Stimulated activated CD4-positive, alpha-beta T cell treated with anti-CD3 and anti-CD28 coated beads, TNF-alpha, amount 100 ng/mL, for 24 hours (primary cell): ENCODE data around the gene ELP1.
A peak's percentile ranks its signal among the peaks of the same experiment; 100 is the strongest.
"Not testable (repeated sequence)": the region's sequence is repeated elsewhere in the genome, so short reads cannot be mapped to it uniquely, and the experiment has no call there.

ENCODE experiments used
- DNase-seq, 3 experiments: peaks; one replicate each; pipeline ENCODE4 v3.0.0-alpha.2; 2020; ENCODE audit warnings: low read depth in 3 of 3

ELP1 gene, protein sequence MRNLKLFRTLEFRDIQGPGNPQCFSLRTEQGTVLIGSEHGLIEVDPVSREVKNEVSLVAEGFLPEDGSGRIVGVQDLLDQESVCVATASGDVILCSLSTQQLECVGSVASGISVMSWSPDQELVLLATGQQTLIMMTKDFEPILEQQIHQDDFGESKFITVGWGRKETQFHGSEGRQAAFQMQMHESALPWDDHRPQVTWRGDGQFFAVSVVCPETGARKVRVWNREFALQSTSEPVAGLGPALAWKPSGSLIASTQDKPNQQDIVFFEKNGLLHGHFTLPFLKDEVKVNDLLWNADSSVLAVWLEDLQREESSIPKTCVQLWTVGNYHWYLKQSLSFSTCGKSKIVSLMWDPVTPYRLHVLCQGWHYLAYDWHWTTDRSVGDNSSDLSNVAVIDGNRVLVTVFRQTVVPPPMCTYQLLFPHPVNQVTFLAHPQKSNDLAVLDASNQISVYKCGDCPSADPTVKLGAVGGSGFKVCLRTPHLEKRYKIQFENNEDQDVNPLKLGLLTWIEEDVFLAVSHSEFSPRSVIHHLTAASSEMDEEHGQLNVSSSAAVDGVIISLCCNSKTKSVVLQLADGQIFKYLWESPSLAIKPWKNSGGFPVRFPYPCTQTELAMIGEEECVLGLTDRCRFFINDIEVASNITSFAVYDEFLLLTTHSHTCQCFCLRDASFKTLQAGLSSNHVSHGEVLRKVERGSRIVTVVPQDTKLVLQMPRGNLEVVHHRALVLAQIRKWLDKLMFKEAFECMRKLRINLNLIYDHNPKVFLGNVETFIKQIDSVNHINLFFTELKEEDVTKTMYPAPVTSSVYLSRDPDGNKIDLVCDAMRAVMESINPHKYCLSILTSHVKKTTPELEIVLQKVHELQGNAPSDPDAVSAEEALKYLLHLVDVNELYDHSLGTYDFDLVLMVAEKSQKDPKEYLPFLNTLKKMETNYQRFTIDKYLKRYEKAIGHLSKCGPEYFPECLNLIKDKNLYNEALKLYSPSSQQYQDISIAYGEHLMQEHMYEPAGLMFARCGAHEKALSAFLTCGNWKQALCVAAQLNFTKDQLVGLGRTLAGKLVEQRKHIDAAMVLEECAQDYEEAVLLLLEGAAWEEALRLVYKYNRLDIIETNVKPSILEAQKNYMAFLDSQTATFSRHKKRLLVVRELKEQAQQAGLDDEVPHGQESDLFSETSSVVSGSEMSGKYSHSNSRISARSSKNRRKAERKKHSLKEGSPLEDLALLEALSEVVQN (N-terminal part only)

GRCh38 chr9:108933718-108934322, at the start of gene ELP1:
Gene ELP1 (minus strand): TSS chr9:108934124. CDS start chr9:108931146, 2,978 bp downstream.
- peak; percentile 82 to 89 (median 83) for DNase-seq

DNA sequence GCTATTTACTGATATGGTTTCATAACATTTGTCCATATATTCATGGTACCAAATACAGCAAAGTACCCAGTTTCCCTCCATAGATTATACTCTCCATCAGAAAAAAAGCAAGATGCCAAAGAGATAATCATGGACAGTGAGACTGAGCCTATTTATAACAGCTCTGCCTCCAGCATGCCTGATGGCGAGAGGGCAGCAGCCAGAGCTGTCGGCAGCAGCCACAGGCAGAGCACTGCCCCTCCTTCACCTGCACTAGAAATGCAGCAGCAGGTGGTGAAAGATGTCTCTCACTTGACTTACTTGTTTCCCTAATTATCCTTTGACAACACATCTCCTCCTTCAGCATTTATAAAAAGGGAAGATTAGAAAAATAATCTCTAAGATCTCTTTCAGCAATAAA, 47.0 kb upstream of the ELP1 start:
- no peak for DNase-seq

GRCh38 chr9:108978205-108978604, 44.3 kb upstream of the ELP1 start:
- no peak for DNase-seq

GRCh38 chr9:108973895-108974294, 40.0 kb upstream of the ELP1 start:
- DNase-seq, result no peak

DNA sequence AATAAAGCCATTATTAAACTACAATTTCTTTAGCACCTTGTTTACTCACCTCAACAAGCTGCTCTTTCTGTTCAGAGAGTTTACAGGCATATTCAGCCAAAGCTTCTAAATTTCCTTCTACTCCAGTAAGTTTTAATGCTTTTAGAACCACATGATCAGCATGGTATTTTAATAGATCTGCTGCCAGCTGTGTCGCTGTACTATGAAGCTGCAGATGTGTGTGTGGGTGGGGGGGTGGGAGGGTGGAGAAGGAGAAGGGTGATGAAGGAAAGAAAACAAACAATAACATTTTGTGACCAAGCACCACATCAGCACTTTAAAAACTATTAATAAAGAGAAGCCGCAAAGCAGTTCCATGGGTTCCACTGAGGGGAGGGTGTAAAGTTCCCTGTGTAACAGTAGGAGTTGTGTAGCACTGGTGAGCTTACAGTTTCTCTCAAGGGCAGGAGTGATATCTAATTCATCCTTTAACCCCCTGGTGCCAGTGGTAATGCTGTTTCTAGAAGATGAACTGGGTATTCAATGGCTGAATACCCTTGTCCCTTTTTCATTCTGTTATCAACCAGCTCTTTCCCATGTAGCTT, 38.8 kb upstream of the ELP1 start:
- no peak for DNase-seq

DNA sequence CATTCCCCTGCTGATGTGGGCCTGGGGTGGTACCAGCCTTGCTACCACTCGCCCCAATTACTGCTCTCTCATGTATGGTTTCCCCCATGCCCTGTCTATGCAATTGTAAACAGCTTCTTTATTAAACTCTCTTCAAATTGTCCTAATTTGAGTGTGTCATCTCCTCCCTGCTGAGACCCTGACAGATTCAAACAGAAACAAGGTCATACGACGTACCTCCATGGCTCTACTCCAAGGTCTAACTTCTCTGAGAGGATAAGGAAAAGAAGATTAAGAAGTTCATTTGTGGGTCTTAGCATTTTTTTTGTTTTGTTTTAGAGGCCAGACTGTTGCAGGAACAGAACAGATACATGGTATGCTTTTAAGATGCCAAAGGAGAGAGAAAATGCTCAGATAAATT, 38.3 kb upstream of the ELP1 start:
- DNase-seq, result no peak

DNA sequence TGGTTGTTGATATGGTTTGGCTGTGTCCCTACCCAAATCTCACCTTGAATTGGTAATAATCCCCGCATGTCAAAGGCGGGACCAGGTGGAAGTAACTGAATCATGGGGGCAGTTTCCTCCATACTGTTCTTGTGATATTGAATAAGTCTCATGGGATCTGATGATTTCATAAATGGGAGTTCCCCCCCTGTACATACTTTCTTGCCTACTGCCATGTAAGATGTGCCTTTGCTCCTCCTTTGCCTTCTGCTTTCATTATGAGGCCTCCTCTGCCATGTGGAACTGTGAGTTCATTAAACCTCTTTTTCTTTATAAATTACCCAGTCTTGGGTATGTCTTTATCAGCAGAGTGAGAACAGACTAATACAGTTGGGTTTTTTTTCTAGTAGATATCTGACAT, 37.5 kb upstream of the ELP1 start:
- not testable (repeated sequence) for DNase-seq

GRCh38 chr9:108967916-108968315, 34.0 kb upstream of the ELP1 start:
- DNase-seq, result no peak

DNA sequence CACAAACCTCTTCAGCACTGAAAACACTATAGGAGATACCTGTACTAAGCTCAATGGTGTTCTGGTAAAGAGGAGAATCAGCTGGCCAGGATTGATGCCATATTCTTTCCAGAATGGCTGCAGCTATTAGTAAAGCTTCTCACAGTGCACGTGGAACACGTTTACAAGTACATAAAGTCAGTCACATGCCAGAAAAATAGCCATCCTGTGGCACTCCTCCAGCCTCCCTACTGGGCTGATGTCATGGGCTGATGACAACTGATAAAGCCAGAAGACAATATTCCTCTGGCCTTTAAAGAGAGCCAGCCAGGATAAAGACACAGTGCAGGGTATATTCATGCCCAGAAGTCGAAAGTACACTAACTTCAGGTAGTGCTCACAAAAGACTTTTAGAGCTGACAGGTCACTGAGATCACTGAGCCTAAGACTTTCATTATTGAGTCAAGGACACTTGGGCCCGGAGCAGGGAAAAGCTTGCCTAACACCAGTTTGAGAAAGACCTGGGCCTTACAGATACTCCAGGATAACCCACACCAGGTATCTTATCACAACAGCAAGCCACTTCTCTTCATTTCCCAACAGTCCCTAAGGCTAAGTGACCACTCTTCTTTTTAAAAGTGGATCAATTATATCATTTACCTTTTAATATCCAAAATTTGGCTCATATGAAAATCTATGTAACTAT, 29.7 kb upstream of the ELP1 start:
- DNase-seq, result no peak

DNA sequence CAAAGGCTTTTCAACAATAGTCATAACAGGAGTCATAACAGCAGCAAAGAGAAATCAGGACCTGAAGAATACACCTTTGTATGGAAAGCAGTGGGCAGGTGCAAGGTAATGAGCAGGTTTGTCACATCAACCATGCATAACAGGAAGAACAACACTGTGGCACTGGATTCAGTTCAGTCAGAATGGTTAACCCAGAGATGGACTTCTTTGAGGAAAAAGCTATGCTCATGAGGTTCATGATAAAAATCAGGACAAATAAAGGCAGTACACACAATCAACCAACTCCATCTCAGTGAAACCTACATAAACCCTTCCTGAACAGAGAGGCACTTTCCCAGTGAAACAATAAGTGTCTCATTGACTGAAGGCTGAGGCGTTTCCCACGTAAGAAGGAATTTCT, 27.2 kb upstream of the ELP1 start:
- DNase-seq, result no peak

GRCh38 chr9:108960331-108960730, 26.4 kb upstream of the ELP1 start:
- no peak for DNase-seq

GRCh38 chr9:108956631-108957026, 22.7 kb upstream of the ELP1 start:
- DNase-seq, result no peak

- DNase-seq, result no peak
Measured at GRCh38 chr9:108956022-108956630, 22.2 kb upstream of the ELP1 start.

GRCh38 chr9:108953983-108954574, 20.2 kb upstream of the ELP1 start:
- no peak for DNase-seq

DNA sequence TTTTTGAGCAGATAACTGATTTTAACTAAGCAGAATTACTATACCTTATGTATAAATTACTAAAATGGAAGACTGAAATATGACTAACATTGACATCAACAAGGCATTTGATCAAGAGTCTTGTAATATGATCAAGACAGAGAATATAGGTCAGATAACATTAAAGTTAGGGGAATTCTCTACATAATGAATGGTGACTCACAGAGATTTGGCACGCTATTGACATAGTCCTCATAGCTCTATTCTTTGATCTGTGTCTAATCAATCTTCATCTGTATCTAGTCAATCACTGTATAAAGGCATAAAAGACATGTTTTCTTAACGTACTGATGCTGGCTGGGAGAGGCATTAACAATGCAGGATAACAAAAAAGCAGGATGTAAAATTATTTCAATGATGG, 17.7 kb upstream of the ELP1 start:
- no peak for DNase-seq

DNA sequence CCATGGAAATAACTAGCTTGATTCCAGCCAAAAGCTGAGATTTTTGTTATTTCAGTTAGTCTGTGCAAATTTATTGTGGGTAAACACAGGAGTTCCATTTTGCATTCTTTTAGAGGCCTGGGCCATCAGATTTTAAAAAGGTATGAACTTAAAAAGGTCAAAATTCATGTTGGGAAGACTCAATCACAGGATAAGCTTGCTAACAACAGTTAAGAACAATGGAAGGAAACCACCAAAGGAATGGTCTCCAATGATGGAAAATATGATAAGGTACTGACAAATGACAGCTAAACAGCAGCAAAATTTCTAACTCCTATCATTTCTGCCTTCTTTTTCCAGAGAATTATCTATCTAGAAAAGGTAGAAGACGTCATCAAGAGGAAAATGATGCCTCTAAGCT, 16.2 kb upstream of the ELP1 start:
- DNase-seq, result no peak

DNA sequence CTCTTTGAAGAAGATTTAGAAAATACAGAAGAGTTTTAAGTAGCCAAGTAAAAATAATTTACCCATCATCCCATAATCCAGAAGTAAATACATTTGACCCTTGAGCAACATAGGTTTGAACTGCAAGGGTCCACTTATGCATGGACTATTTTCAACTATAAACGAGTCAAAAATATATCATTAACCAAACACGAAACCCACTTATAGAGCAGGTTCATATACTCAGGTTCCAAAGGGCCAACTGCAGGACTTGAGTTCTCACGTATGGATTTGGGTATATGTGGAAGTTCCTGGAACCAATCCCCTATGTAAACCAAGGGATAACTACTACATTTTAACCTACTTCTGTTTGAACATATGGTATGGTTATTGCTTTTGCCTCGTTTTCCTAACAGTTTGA, 6.1 kb upstream of the ELP1 start:
- DNase-seq, result no peak

DNA sequence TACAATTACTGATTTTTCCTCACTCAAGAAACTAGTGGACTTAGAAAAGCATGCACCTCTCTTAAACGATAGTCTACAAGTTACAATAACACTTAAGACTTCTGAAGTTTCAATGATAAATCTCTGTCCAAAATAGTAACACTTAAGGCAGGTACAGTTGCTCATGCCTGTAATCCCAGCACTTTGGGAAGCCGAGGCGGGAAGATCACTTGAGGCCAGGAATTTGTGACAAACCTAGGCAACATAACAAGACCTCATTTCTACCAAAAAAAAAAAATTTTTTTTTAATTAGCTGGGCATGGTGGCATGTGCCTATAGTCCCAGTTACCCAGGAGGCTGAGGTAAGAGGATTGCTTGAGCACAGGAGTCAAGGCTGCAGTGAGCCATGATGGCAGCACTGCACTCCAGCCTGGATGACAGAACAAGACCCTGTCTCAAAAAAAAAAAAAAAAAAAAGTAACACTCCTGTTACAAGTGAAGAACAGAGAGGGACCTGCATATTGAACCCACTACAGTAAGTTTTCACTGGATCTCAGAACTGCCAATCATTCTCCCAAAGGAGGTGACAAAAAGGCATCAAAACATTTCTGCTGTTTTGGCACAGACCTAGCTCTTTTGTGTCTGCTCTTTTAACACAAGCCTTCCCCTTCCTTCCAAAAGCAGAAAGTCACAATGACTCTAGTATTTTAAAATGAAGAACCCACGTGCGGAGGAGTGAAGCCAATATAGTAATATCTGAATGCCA, 3.8 kb upstream of the ELP1 start:
- DNase-seq, result no peak

GRCh38 chr9:108934323-108934893, 484 bp upstream of the ELP1 start, which contains the start of gene ABITRAM:
Gene ABITRAM (plus strand): TSS chr9:108934400. CDS start chr9:108934487, 87 bp downstream.
- DNase-seq, result peak; percentile 54 to 69 (median 54)
